Upper lobe of left lung (tissue), 4 donors: Measurements from ENCODE around the gene SSNA1.

Experiments used
- CTCF ChIP-seq, 6 experiments: fragments of 450-650 bp in 4 of 6; fragments of 200-600 bp in 2 of 6; sonication (generic) in 2 of 6; IDR thresholded peaks; one replicate each; pipeline ENCODE4 v1.5.1; 2016 to 2019; ENCODE audit warnings: antibody characterized with exemption in 6 of 6
- EP300 ChIP-seq, 4 donors: sonication (generic); formaldehyde crosslinking; IDR thresholded peaks; one replicate each; pipeline ENCODE4 v1.5.1; 2017; ENCODE audit warnings: antibody characterized with exemption in 4 of 4, control low read depth in 2 of 4

- TF ChIP-seq EP300 (IDR thresholded peaks at IDR 0.05) = no peak
- no peak for TF ChIP-seq CTCF (IDR thresholded peaks at IDR 0.05)
Observed at GRCh38 chr9:137168573-137168903, 19.9 kb upstream of the SSNA1 start.
